ENCODE results near the gene PRRG4.

The PRRG4 gene

DNA sequence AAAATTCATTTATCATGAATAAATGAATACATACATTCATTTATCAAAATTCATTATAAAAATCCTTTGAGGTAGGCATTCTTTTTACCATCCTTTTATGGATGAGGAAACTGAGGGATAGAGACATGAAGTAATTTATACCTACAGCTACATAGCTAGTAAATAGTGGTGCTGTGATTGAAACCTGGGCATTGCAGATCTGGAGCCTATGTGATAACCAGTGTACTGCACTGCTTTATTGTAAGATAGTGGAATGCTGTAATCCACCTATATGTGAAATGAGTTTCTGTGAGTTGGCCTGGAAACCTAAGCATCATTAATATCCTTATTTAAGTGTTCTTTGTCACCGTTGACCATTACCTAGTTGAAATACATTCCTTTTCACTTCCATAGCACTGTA lies 67.4 kb downstream of the PRRG4 start:
- no peak overlapping the region for H3K4me3 ChIP-seq (ENCODE audit: low read length)
- TF ChIP-seq ZNF274 (IDR thresholded peaks at IDR 0.05; ENCODE audit: low read depth, low read length): no peak

DNA sequence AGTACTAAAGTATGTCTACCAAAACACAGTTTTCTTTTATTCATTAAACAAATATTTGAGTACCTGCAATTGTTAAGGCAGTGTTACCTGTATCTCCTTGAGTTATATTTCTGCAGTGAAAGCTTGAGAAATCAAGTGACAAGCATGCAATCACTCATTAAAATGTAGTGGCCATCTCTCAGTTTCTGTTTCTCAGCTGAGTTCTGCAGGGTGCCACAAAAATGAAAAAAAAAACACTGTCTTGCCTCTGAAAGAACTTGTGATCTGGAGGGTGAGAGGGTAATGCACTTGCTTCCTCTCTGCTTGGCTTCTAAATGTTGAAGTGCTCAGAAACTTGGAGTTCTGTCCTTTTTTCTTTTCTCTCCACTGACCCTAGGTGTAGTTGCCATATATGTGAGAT lies 69.7 kb downstream of the PRRG4 start:
- H3K4me3 ChIP-seq (ENCODE audit: low read length): no peak overlapping the region
- no peak for TF ChIP-seq ZNF274 (IDR thresholded peaks at IDR 0.05; ENCODE audit: low read depth, low read length)

DNA sequence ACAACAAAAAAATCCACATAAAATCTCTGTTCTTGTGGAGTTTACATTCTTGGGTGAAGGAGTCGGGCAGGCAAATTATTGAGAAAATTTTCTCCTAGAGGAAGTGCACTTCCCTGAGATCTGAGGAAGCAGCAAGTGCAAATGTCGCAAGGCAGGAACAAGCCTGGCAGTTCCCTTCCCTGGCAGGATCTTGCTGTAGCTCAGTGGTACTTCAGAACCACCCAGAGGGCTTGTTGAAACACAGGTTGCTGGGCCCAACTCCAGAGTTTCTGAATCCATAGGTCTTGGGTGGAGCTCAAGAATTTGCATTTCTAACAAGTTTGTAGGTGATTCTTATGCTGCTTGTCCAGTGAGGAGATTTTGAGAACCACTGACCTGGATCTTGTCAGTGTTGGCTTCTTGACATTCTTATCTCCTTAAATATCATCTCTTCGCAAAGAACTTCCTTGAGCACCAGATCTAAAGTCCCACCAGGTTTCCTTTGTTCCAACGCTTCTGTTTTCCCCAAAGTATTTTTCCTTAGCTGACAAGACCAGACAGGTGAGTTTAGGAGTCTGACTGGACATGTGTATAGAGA lies 72.5 kb downstream of the PRRG4 start:
- no peak overlapping the region for H3K4me3 ChIP-seq (ENCODE audit: low read length)
- TF ChIP-seq ZNF274 (IDR thresholded peaks at IDR 0.05; ENCODE audit: low read depth, low read length): no peak

DNA sequence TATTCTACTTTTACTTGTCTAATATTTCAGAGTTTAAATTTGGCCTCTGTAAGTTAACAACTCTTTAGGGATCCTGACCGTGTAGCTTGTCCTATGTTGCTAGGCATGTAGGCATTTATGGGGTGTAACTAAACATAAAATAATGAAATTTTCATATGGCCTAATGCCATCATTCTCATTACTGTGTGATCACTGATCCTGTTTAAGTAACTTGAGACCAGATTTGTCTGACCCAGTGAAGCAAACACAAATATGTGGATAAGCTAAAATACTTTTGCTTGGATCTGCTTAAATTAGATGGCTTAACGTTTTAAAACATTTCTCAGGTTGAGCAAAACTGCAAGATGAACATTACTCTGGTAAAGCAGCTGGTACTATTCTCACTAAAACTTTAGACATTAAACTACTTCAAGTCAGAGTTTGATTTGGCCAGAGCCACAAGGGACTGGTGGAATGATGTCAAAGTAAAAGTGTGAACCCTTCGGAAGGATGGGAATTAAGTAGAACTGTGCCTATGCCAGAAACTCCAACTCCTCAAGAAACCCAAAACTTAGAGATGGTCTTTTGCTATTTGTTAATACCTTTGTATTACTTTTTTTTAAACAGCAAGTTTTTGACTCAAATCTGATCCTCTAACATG lies 75.4 kb downstream of the PRRG4 start:
- H3K4me3 ChIP-seq (ENCODE audit: low read length): no peak overlapping the region
- TF ChIP-seq ZNF274 (IDR thresholded peaks at IDR 0.05; ENCODE audit: low read depth, low read length): no peak

All from GM08714 (cell line).